OCI-LY7 (cell line): ENCODE results near the gene GLS. TPM values are rescaled to one million over a fixed set of nuclear protein-coding genes. Genes with fewer than 3 reads are reported as not detected.

Experiments used
- BruUV-seq: library from RNA; stranded (reverse); fragments of 400-500 nt; replicated peaks from 2 replicates; lab custom pipeline; 2021; lab: Mats Ljungman, UMichigan
- CTCF ChIA-PET: fragments of 300-600 bp; sonication (Branson Sonifier 250); formaldehyde crosslinking; loops from one replicate; lab custom pipeline; 2022; ENCODE audit warnings: antibody characterized with exemption; ENCODE audit not compliant: unreplicated experiment; lab: Charles Lee
- POLR2A ChIA-PET: fragments of 300-600 bp; sonication (Branson Sonifier 250); formaldehyde crosslinking; loops from one replicate; lab custom pipeline; 2022; ENCODE audit warnings: antibody characterized with exemption; lab: Charles Lee
- DNase-seq: peaks from one replicate; pipeline ENCODE4 v3.0.0-alpha.2; 2015; ENCODE audit warnings: low spot score
- H2AFZ ChIP-seq: fragments of 200-600 bp; sonication (generic), shearing (Covaris generic); 2 replicates; pipeline ENCODE4 v1.6.1; 2014; ENCODE audit warnings: mild to moderate bottlenecking, antibody characterized with exemption, low read length, moderate library complexity
- H3K27ac ChIP-seq: fragments of 200-600 bp; sonication (generic); 2 replicates; pipeline ENCODE4 v1.5.1; 2014; ENCODE audit warnings: mixed run types, low read depth, mild to moderate bottlenecking, moderate library complexity, low read length, inconsistent platforms; ENCODE audit not compliant: poor library complexity, severe bottlenecking
- H3K36me3 ChIP-seq: fragments of 200-600 bp; sonication (generic); 2 replicates; pipeline ENCODE4 v1.6.1; 2014; ENCODE audit warnings: mild to moderate bottlenecking, antibody characterized with exemption, low read length, moderate library complexity, mixed read lengths; ENCODE audit not compliant: insufficient read depth
- H3K4me1 ChIP-seq: fragments of 200-600 bp; sonication (generic); 2 replicates; pipeline ENCODE4 v1.5.1; 2014; ENCODE audit warnings: mild to moderate bottlenecking, low read length; ENCODE audit not compliant: insufficient read depth, poor library complexity, severe bottlenecking
- H3K4me2 ChIP-seq: fragments of 200-600 bp; sonication (generic); 2 replicates; pipeline ENCODE4 v1.6.1; 2014; ENCODE audit warnings: mild to moderate bottlenecking, low read length
- H3K4me3 ChIP-seq: fragments of 200-600 bp; sonication (generic); 2 replicates; pipeline ENCODE4 v1.5.1; 2014; ENCODE audit warnings: mild to moderate bottlenecking, low read depth, low read length; ENCODE audit not compliant: poor library complexity, severe bottlenecking
- H3K79me2 ChIP-seq: fragments of 200-600 bp; sonication (generic); 2 replicates; pipeline ENCODE4 v1.6.1; 2016; ENCODE audit warnings: low read depth, mild to moderate bottlenecking, low read length, moderate library complexity, mixed read lengths; ENCODE audit not compliant: insufficient read depth
- H3K9me2 ChIP-seq: fragments of 200-600 bp; sonication (generic); 2 replicates; pipeline ENCODE4 v1.6.1; 2016; ENCODE audit warnings: mild to moderate bottlenecking, low read length, mixed read lengths; ENCODE audit not compliant: insufficient read depth
- H3K9me3 ChIP-seq: fragments of 200-600 bp; sonication (generic); 2 replicates; pipeline ENCODE4 v1.6.1; 2014; ENCODE audit warnings: mild to moderate bottlenecking, mixed run types, low read length, mixed read lengths
- H4K20me1 ChIP-seq: fragments of 200-600 bp; sonication (generic); 2 replicates; pipeline ENCODE4 v1.6.1; 2014; ENCODE audit warnings: mild to moderate bottlenecking, antibody characterized with exemption, low read length, moderate library complexity, mixed read lengths; ENCODE audit not compliant: insufficient read depth
- CTCF ChIP-seq: fragments of 200-600 bp; sonication (generic); conservative IDR thresholded peaks from 2 replicates; pipeline ENCODE4 v1.5.1; 2014; ENCODE audit warnings: mild to moderate bottlenecking, antibody characterized with exemption, low read length, moderate library complexity, mixed read lengths
- EZH2phosphoT487 ChIP-seq: fragments of 200-600 bp; sonication (generic); IDR thresholded peaks from 2 replicates; pipeline ENCODE4 v1.6.1; 2018; ENCODE audit warnings: low read depth, borderline replicate concordance, mild to moderate bottlenecking, mixed run types, antibody characterized with exemption, low read length, moderate library complexity, mixed read lengths
- intact Hi-C: fragments of 100-400 bp; cut with micrococcal nuclease; formaldehyde crosslinking; loops from one replicate; pipeline ENCODE4 v1.10.0; 2022; ENCODE audit not compliant: unreplicated experiment
- total RNA-seq, 2 experiments: library from RNA; depleted of rRNA in 1 of 2; stranded (reverse); fragments of >200 nt in 1 of 2; shearing (Covaris generic) in 1 of 2; gene quantifications; 2 replicates each; pipeline ENCODE4 v1.2.3, GENCODE V29; 2014 to 2022

Gene GLS
- total RNA-seq, 2 experiments from 2014 or later = 102 to 103 TPM

- H3K4me3 ChIP-seq = no peak overlapping the region
- intact Hi-C loops = no loop called here
- H2AFZ ChIP-seq = no peak overlapping the region
- no peaks in the 10 kb centered on the region for H3K9me3 ChIP-seq
- CTCF ChIA-PET = no interaction called here
- no peaks in the 10 kb centered on the region for H4K20me1 ChIP-seq
- no peak overlapping the region for H3K4me2 ChIP-seq
- POLR2A ChIA-PET = interaction anchor here (1.0 to 1.3 kb wide), 3 partner anchors 11 to 48 kb away, joined by 3 to 5 read pairs (median 4); no protein-coding TSS in a partner anchor
- DNase-seq = no peak
- no peaks in the 10 kb centered on the region for H3K9me2 ChIP-seq
- H3K27ac ChIP-seq = no peak overlapping the region
- no peaks in the 10 kb centered on the region for H3K4me1 ChIP-seq
- no peak for TF ChIP-seq CTCF
- no peak for TF ChIP-seq EZH2phosphoT487
- H3K36me3 ChIP-seq = peaks cover 30% of the 10 kb centered on the region
- BruUV-seq = no TSS peak
- no peaks in the 10 kb centered on the region for H3K79me2 ChIP-seq
Observed at GRCh38 chr2:190935054-190935453, 54.4 kb downstream of the GLS start.

GRCh38 chr2:190938771-190939335, 58.2 kb downstream of the GLS start:
- ChIA-PET POLR2A (interaction anchor here (1.7 kb wide), 1 partner anchor 9 kb away, joined by 4 read pairs; no protein-coding TSS in a partner anchor), CTCF (no interaction called here)
- DNase-seq = no peak

More at GRCh38 chr2:190938771-190939335, 58.2 kb downstream of the GLS start:
- Histone ChIP-seq H3K4me1 (no peaks in the 10 kb centered on the region), H3K4me3 (no peak overlapping the region), H3K79me2 (no peaks in the 10 kb centered on the region), H3K4me2 (no peak overlapping the region), H3K36me3 (peaks cover 4% of the 10 kb centered on the region; the same call in 1 of the 2 replicates), H3K27ac (no peak overlapping the region), H3K9me3 (no peaks in the 10 kb centered on the region), H4K20me1 (no peaks in the 10 kb centered on the region), H2AFZ (no peak overlapping the region), H3K9me2 (no peaks in the 10 kb centered on the region)
- no TSS peak for BruUV-seq
- TF ChIP-seq CTCF (no peak), EZH2phosphoT487 (no peak)
- intact Hi-C loops = no loop called here
